Measurements from ENCODE around the gene GAD1. TPM values are rescaled to one million over a fixed set of nuclear protein-coding genes. Genes with fewer than 3 reads are reported as not detected.
A peak's percentile ranks its signal among the peaks of the same experiment; 100 is the strongest.

GAD1 gene
- total RNA-seq, 4 donors from 2014 or later, result not detected

GRCh38 chr2:170819680-170820664 is 3.3 kb downstream of the GAD1 start:
- no peak overlapping the region for H3K27ac ChIP-seq (replicated peaks in 1 of 4)
- peaks cover 79 to 86% (median 85%) of the 10 kb centered on the region in 4 donors for H3K4me1 ChIP-seq
- H3K9me3 ChIP-seq, result no peaks in the 10 kb centered on the region
- peak overlapping the region; percentile 14 to 50 (median 44) for H3K4me3 ChIP-seq
- H3K36me3 ChIP-seq, result no peaks in the 10 kb centered on the region
- DNase-seq (ENCODE audit: extremely low spot score), result no peak
- H3K27me3 ChIP-seq, result peaks cover 4 to 100% (median 80%) of the 10 kb centered on the region in 4 donors
- TF ChIP-seq POLR2AphosphoS5 (IDR thresholded peaks at IDR 0.05), result no peak
- no peak for TF ChIP-seq POLR2A (IDR thresholded peaks at IDR 0.05; ENCODE audit: low read depth)
- TF ChIP-seq CTCF (IDR thresholded peaks at IDR 0.05), result no peak
- TF ChIP-seq EP300 (IDR thresholded peaks at IDR 0.05), result no peak
- WGBS, result 19% methylated on average over 36 of the region's 45 CpGs
- intact Hi-C loops (cut with DNase I), result no loop called here

- WGBS, result 19% methylated on average over 17 of the region's 18 CpGs
- intact Hi-C loops (cut with DNase I), result no loop called here
- Histone ChIP-seq H3K4me1 (peaks cover 70 to 76% (median 76%) of the 10 kb centered on the region in 4 donors), H3K9me3 (no peaks in the 10 kb centered on the region), H3K4me3 (peak overlapping the region; percentile 14 to 50 (median 44)), H3K27ac (replicated peaks in 1 of 4) (no peak overlapping the region), H3K36me3 (no peaks in the 10 kb centered on the region), H3K27me3 (peaks cover 2 to 99% (median 71%) of the 10 kb centered on the region in 4 donors)
- TF ChIP-seq CTCF (IDR thresholded peaks at IDR 0.05) (no peak), POLR2AphosphoS5 (IDR thresholded peaks at IDR 0.05) (no peak), EP300 (IDR thresholded peaks at IDR 0.05) (no peak), POLR2A (IDR thresholded peaks at IDR 0.05; ENCODE audit: low read depth) (no peak)
- no peak for DNase-seq (ENCODE audit: extremely low spot score)
Measured at GRCh38 chr2:170820757-170821530, 4.3 kb downstream of the GAD1 start.

- intact Hi-C loops (cut with DNase I), result no loop called here
- no peak for DNase-seq (ENCODE audit: extremely low spot score)
- Histone ChIP-seq H3K4me1 (peaks cover 63 to 68% (median 68%) of the 10 kb centered on the region in 4 donors), H3K36me3 (no peaks in the 10 kb centered on the region), H3K9me3 (no peaks in the 10 kb centered on the region), H3K27ac (replicated peaks in 1 of 4) (no peak overlapping the region), H3K27me3 (peaks cover 0 to 99% (median 66%) of the 10 kb centered on the region in 4 donors), H3K4me3 (peak overlapping the region; percentile 33 to 50 (median 49))
- WGBS, result 11% methylated on average over 7 of the region's 40 CpGs
- no peak for TF ChIP-seq POLR2AphosphoS5 (IDR thresholded peaks at IDR 0.05)
- no peak for TF ChIP-seq CTCF (IDR thresholded peaks at IDR 0.05)
- TF ChIP-seq EP300 (IDR thresholded peaks at IDR 0.05), result no peak
- no peak for TF ChIP-seq POLR2A (IDR thresholded peaks at IDR 0.05; ENCODE audit: low read depth)
Measured at GRCh38 chr2:170821531-170822289, 5.0 kb downstream of the GAD1 start.

GRCh38 chr2:170822290-170823087 is 5.8 kb downstream of the GAD1 start:
- Histone ChIP-seq H3K4me1 (peaks cover 55 to 60% (median 60%) of the 10 kb centered on the region in 4 donors), H3K4me3 (peak overlapping the region; percentile 42 to 50 (median 49)), H3K27me3 (peaks cover 0 to 99% (median 59%) of the 10 kb centered on the region in 4 donors), H3K9me3 (no peaks in the 10 kb centered on the region), H3K36me3 (no peaks in the 10 kb centered on the region), H3K27ac (replicated peaks in 1 of 4) (no peak overlapping the region)
- WGBS, result 14% methylated on average over 30 of the region's 43 CpGs
- no peak for TF ChIP-seq POLR2AphosphoS5 (IDR thresholded peaks at IDR 0.05)
- no peak for TF ChIP-seq EP300 (IDR thresholded peaks at IDR 0.05)
- no peak for TF ChIP-seq POLR2A (IDR thresholded peaks at IDR 0.05; ENCODE audit: low read depth)
- no peak for TF ChIP-seq CTCF (IDR thresholded peaks at IDR 0.05)
- intact Hi-C loops (cut with DNase I), result no loop called here
- no peak for DNase-seq (ENCODE audit: extremely low spot score)
